ENCODE measurements around the gene C16orf95. TPM values are rescaled to one million over a fixed set of nuclear protein-coding genes. Genes with fewer than 3 reads are reported as not detected.
"Not testable (repeated sequence)": the region's sequence is repeated elsewhere in the genome, so short reads cannot be mapped to it uniquely, and the experiment has no call there.

C16orf95 gene
- total RNA-seq, 2 experiments from 2014 or later = 11.2 to 13.6 TPM

- Mint-ChIP-seq H3K4me3 (no peak overlapping the region), H3K36me3 (peaks cover 2% of the 10 kb centered on the region), H3K4me1 (peaks cover 27% of the 10 kb centered on the region), H3K9me3 (ENCODE audit: low read depth) (peaks cover 2% of the 10 kb centered on the region), H3K27ac (no peak overlapping the region), H3K27me3 (no peaks in the 10 kb centered on the region)
- no peak for DNase-seq
- no peak for ATAC-seq
- CTCF ChIA-PET = no interaction called here
Measured at GRCh38 chr16:87273471-87274030, 43.6 kb downstream of the C16orf95 start.

- H3K27me3 Mint-ChIP-seq = no peaks in the 10 kb centered on the region
- CTCF ChIA-PET = interaction anchor here (1.1 kb wide), 1 partner anchor 37 kb away, joined by 3 read pairs; no protein-coding TSS in a partner anchor
- H3K4me3 Mint-ChIP-seq = no peak overlapping the region
- peaks cover 2% of the 10 kb centered on the region for H3K9me3 Mint-ChIP-seq (ENCODE audit: low read depth)
- H3K4me1 Mint-ChIP-seq = peaks cover 28% of the 10 kb centered on the region
- no peak for ATAC-seq
- H3K27ac Mint-ChIP-seq = no peak overlapping the region
- DNase-seq = no peak
- H3K36me3 Mint-ChIP-seq = peaks cover 2% of the 10 kb centered on the region
Measured at GRCh38 chr16:87271256-87271655, 45.9 kb downstream of the C16orf95 start.

GRCh38 chr16:87267566-87267965 is 49.6 kb downstream of the C16orf95 start:
- H3K4me1 Mint-ChIP-seq = peaks cover 15% of the 10 kb centered on the region
- no peak overlapping the region for H3K27ac Mint-ChIP-seq
- H3K4me3 Mint-ChIP-seq = no peak overlapping the region
- peaks cover 2% of the 10 kb centered on the region for H3K36me3 Mint-ChIP-seq
- no peaks in the 10 kb centered on the region for H3K27me3 Mint-ChIP-seq
- DNase-seq = no peak
- peaks cover 2% of the 10 kb centered on the region for H3K9me3 Mint-ChIP-seq (ENCODE audit: low read depth)
- ATAC-seq = no peak
- CTCF ChIA-PET = interaction anchor here (0.9 to 1.0 kb wide), 2 partner anchors 31 to 65 kb away, joined by 3 read pairs; no protein-coding TSS in a partner anchor

- peaks cover 3% of the 10 kb centered on the region for H3K9me3 Mint-ChIP-seq (ENCODE audit: low read depth)
Measured at GRCh38 chr16:87266846-87267245, 50.3 kb downstream of the C16orf95 start.

GRCh38 chr16:87265261-87265660 is 51.9 kb downstream of the C16orf95 start:
- Mint-ChIP-seq H3K9me3 (ENCODE audit: low read depth) (peaks cover 14% of the 10 kb centered on the region), H3K4me3 (no peak overlapping the region), H3K27ac (no peak overlapping the region), H3K36me3 (peaks cover 10% of the 10 kb centered on the region), H3K4me1 (peaks cover 18% of the 10 kb centered on the region), H3K27me3 (no peaks in the 10 kb centered on the region)
- no peak for DNase-seq
- no peak for ATAC-seq
- CTCF ChIA-PET = interaction anchor here (1.4 kb wide), 1 partner anchor 63 kb away, joined by 3 read pairs; no protein-coding TSS in a partner anchor

More at GRCh38 chr16:87266846-87267245, 50.3 kb downstream of the C16orf95 start:
- CTCF ChIA-PET = no interaction called here
- no peak for DNase-seq
- Mint-ChIP-seq H3K4me3 (no peak overlapping the region), H3K4me1 (peaks cover 15% of the 10 kb centered on the region), H3K27me3 (no peaks in the 10 kb centered on the region), H3K27ac (no peak overlapping the region), H3K36me3 (peaks cover 2% of the 10 kb centered on the region)
- ATAC-seq = no peak

- H3K27me3 Mint-ChIP-seq = no peaks in the 10 kb centered on the region
Measured at GRCh38 chr16:87264634-87265033, 52.6 kb downstream of the C16orf95 start.

GRCh38 chr16:87263418-87264052 is 53.7 kb downstream of the C16orf95 start:
- peak; percentile 37 for DNase-seq
- Mint-ChIP-seq H3K27ac (no peak overlapping the region), H3K4me3 (no peak overlapping the region), H3K4me1 (peaks cover 18% of the 10 kb centered on the region), H3K27me3 (no peaks in the 10 kb centered on the region), H3K36me3 (peaks cover 8% of the 10 kb centered on the region), H3K9me3 (ENCODE audit: low read depth) (peaks cover 17% of the 10 kb centered on the region)
- CTCF ChIA-PET = interaction anchor here (1.2 kb wide), 1 partner anchor 15 kb away, joined by 3 read pairs; no protein-coding TSS in a partner anchor
- ATAC-seq = no peak

More at GRCh38 chr16:87264634-87265033, 52.6 kb downstream of the C16orf95 start:
- DNase-seq = no peak
- Mint-ChIP-seq H3K9me3 (ENCODE audit: low read depth) (peaks cover 17% of the 10 kb centered on the region), H3K4me1 (peaks cover 18% of the 10 kb centered on the region), H3K36me3 (peaks cover 10% of the 10 kb centered on the region), H3K4me3 (no peak overlapping the region), H3K27ac (no peak overlapping the region)
- no peak for ATAC-seq
- CTCF ChIA-PET = interaction anchor here (1.4 kb wide), 1 partner anchor 62 kb away, joined by 3 read pairs; no protein-coding TSS in a partner anchor

GRCh38 chr16:87259431-87259830 is 57.8 kb downstream of the C16orf95 start:
- Mint-ChIP-seq H3K4me1 (peaks cover 7% of the 10 kb centered on the region), H3K27me3 (no peaks in the 10 kb centered on the region), H3K27ac (no peak overlapping the region), H3K9me3 (ENCODE audit: low read depth) (peaks cover 17% of the 10 kb centered on the region), H3K4me3 (no peak overlapping the region), H3K36me3 (peaks cover 8% of the 10 kb centered on the region)
- ATAC-seq = no peak
- no peak for DNase-seq
- CTCF ChIA-PET = interaction anchor here (0.7 to 1.4 kb wide), 2 partner anchors 39 to 58 kb away, joined by 3 to 7 read pairs; no protein-coding TSS in a partner anchor

GRCh38 chr16:87258653-87259052 is 58.5 kb downstream of the C16orf95 start:
- H3K9me3 Mint-ChIP-seq (ENCODE audit: low read depth) = peaks cover 17% of the 10 kb centered on the region
- ATAC-seq, H3K36me3 Mint-ChIP-seq, H3K27me3 Mint-ChIP-seq, H3K4me1 Mint-ChIP-seq, H3K4me3 Mint-ChIP-seq, DNase-seq, H3K27ac Mint-ChIP-seq: not testable (repeated sequence)
- CTCF ChIA-PET = interaction anchor here (1.4 kb wide), 1 partner anchor 39 kb away, joined by 7 read pairs; no protein-coding TSS in a partner anchor

GRCh38 chr16:87255866-87256265 is 61.3 kb downstream of the C16orf95 start:
- no peak for ATAC-seq
- no peak for DNase-seq
- H3K27ac Mint-ChIP-seq = no peak overlapping the region
- CTCF ChIA-PET = no interaction called here
- peaks cover 1% of the 10 kb centered on the region for H3K36me3 Mint-ChIP-seq
- no peak overlapping the region for H3K4me3 Mint-ChIP-seq
- H3K9me3 Mint-ChIP-seq (ENCODE audit: low read depth) = peaks cover 11% of the 10 kb centered on the region
- H3K27me3 Mint-ChIP-seq = no peaks in the 10 kb centered on the region
- H3K4me1 Mint-ChIP-seq = peaks cover 8% of the 10 kb centered on the region

- peaks cover 3% of the 10 kb centered on the region for H3K9me3 Mint-ChIP-seq (ENCODE audit: low read depth)
- H3K27ac Mint-ChIP-seq = no peak overlapping the region
- H3K27me3 Mint-ChIP-seq = no peaks in the 10 kb centered on the region
- DNase-seq (no peak), ATAC-seq (no peak)
- no peak overlapping the region for H3K4me3 Mint-ChIP-seq
- CTCF ChIA-PET = no interaction called here
- peaks cover 1% of the 10 kb centered on the region for H3K36me3 Mint-ChIP-seq
- H3K4me1 Mint-ChIP-seq = peaks cover 8% of the 10 kb centered on the region
Measured at GRCh38 chr16:87254734-87255133, 62.5 kb downstream of the C16orf95 start.

- no peak overlapping the region for H3K4me3 Mint-ChIP-seq
- no peak for ATAC-seq
- H3K27me3 Mint-ChIP-seq = no peaks in the 10 kb centered on the region
- H3K9me3 Mint-ChIP-seq (ENCODE audit: low read depth) = no peaks in the 10 kb centered on the region
- peaks cover 1% of the 10 kb centered on the region for H3K36me3 Mint-ChIP-seq
- no peak for DNase-seq
- CTCF ChIA-PET = no interaction called here
- H3K27ac Mint-ChIP-seq = no peak overlapping the region
- peaks cover 8% of the 10 kb centered on the region for H3K4me1 Mint-ChIP-seq
Measured at GRCh38 chr16:87254296-87254695, 62.9 kb downstream of the C16orf95 start.

- Mint-ChIP-seq H3K27me3 (no peaks in the 10 kb centered on the region), H3K4me3 (no peak overlapping the region), H3K9me3 (ENCODE audit: low read depth) (no peaks in the 10 kb centered on the region), H3K27ac (no peak overlapping the region), H3K36me3 (peaks cover 1% of the 10 kb centered on the region), H3K4me1 (peaks cover 16% of the 10 kb centered on the region)
- CTCF ChIA-PET = no interaction called here
- ATAC-seq (no peak), DNase-seq (no peak)
Measured at GRCh38 chr16:87253536-87253935, 63.7 kb downstream of the C16orf95 start.
